Keratinocyte (primary cell): ENCODE measurements around the gene CTDSP2.

ENCODE experiments used
- CTCF ChIP-seq, 3 experiments: IDR thresholded peaks in 1 of 3; conservative IDR thresholded peaks in 1 of 3; optimal IDR thresholded peaks in 1 of 3; 2 replicates in 2 of 3; 3 replicates in 1 of 3; pipeline versions ENCODE3 to v1.5.1; 2011; ENCODE audit warnings: low read length in 3 of 3, mild to moderate bottlenecking in 3 of 3, moderate library complexity in 2 of 3, control low read depth in 1 of 3, inconsistent platforms in 1 of 3; ENCODE audit not compliant: insufficient read depth in 2 of 3; ENCODE audit errors: extremely low read depth in 1 of 3
- EZH2 ChIP-seq: IDR thresholded peaks from one replicate; pipeline ENCODE4 v1.6.1; 2012; ENCODE audit warnings: inconsistent platforms, mild to moderate bottlenecking, low read length, moderate library complexity

GRCh38 chr12:57868851-57869268, 22.3 kb upstream of the CTDSP2 start:
- TF ChIP-seq CTCF (optimal IDR thresholded peaks at IDR 0.05 in 1 of 3, IDR thresholded peaks at IDR 0.05 in 1 of 3, conservative IDR thresholded peaks at IDR 0.05 in 1 of 3; ENCODE audit: extremely low read depth in 1 of 3, insufficient read depth in 2 of 3, low read length in 3 of 3) (no peak), EZH2 (no peak)
